Prostate gland (tissue), 2 donors: ENCODE data around the gene NXPE4. TPM values are rescaled to one million over a fixed set of nuclear protein-coding genes. Genes with fewer than 3 reads are reported as not detected.
"Not testable (repeated sequence)": the region's sequence is repeated elsewhere in the genome, so short reads cannot be mapped to it uniquely, and the experiment has no call there.

Source experiments
- DNase-seq: peaks from one replicate; pipeline ENCODE4 v3.0.0-alpha.2; 2019; ENCODE audit warnings: low spot score
- H3K27ac ChIP-seq, 2 donors: fragments of 200-600 bp; sonication (generic); 2 replicates each; pipeline ENCODE4 v1.5.1; 2017 to 2019
- H3K27me3 ChIP-seq: fragments of 200-600 bp; sonication (generic); replicated peaks from 2 replicates; pipeline ENCODE4 v1.5.1; 2019; ENCODE audit not compliant: insufficient read depth
- H3K36me3 ChIP-seq, 2 donors: fragments of 200-600 bp; sonication (generic); 1 replicate in 1 of 2; 2 replicates in 1 of 2; pipeline versions ENCODE4 v1.5.1 to v1.8.1; 2017 to 2019
- H3K4me1 ChIP-seq: fragments of 200-600 bp; sonication (generic); replicated peaks from 2 replicates; pipeline ENCODE4 v1.5.1; 2019
- H3K4me3 ChIP-seq, 2 donors: fragments of 200-600 bp; sonication (generic); 2 replicates each; pipeline ENCODE4 v1.5.1; 2017 to 2019
- H3K9me3 ChIP-seq: fragments of 200-600 bp; sonication (generic); 2 replicates; pipeline ENCODE4 v1.5.1; 2017
- POLR2A ChIP-seq: fragments of 450-650 bp; IDR thresholded peaks from one replicate; pipeline ENCODE4 v1.6.1; 2016; ENCODE audit warnings: antibody characterized with exemption, mild to moderate bottlenecking
- POLR2AphosphoS5 ChIP-seq: sonication (generic); formaldehyde crosslinking; IDR thresholded peaks from one replicate; pipeline ENCODE4 v1.6.1; 2017; ENCODE audit warnings: antibody characterized with exemption
- WGBS: methylation state at CpG from one replicate; pipeline ENCODE4 v1.1.5; 2018; 5-methylcytosine and 5-hydroxymethylcytosine counted together
- intact Hi-C: fragments of 100-400 bp; cut with DNase I; formaldehyde crosslinking; loops from one replicate; pipeline ENCODE4 v1.14.2; 2022
- total RNA-seq, 2 donors: library from RNA; depleted of rRNA; stranded (reverse); fragments of >200 nt; gene quantifications; one replicate each; pipeline ENCODE4 v1.1.0, GENCODE V29; 2016
- TF ChIP-seq, protein P1 (sequence below), 4 experiments: fragments of 200-600 bp in 2 of 4; fragments of 450-650 bp in 2 of 4; sonication (generic) in 2 of 4; IDR thresholded peaks; 1 replicate in 3 of 4; 2 replicates in 1 of 4; pipeline ENCODE4 v1.5.1; 2016 to 2019; ENCODE audit warnings: antibody characterized with exemption in 4 of 4, mild to moderate bottlenecking in 2 of 4, moderate library complexity in 2 of 4

Gene NXPE4
- total RNA-seq, result 10 to 100 TPM in 1 of 2 donors, under 1 TPM in 1; 0.18 to 12.3 TPM

DNA sequence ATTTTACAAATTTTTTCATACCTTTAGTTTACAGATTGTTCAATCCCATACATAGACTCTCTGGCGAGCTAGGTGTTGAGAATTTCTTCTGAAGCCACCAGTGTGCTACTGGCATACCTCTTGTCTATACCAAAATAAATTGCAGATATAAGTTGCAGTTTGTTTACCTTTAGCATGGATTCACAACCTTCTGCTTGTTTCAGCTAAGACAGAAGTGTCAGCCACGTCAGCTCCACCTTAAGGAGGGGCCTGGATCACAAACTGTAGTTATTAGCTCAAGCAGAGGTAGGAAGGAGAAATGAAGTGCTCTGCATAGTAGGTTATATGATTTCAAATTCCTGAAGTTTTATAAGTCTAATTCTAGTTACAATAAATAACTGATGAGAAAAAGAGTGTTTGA is at the start of gene NXPE4:
TSS of gene NXPE4 (minus strand) at position 216 of the 400 bp plus-strand sequence. CDS start 1,027 bp downstream, outside the sequence.
- 79% methylated on average over 2 of the region's 2 CpGs for WGBS
- Histone ChIP-seq H3K4me1 (no peaks in the 10 kb centered on the region), H3K9me3 (no peaks in the 10 kb centered on the region), H3K36me3 (no peaks in the 10 kb centered on the region), H3K27me3 (no peaks in the 10 kb centered on the region), H3K27ac (no peak within 1 kb of the TSS), H3K4me3 (no peak within 1 kb of the TSS)
- intact Hi-C loops, result no loop called here
- TF ChIP-seq POLR2A (no peak), POLR2AphosphoS5 (no peak)
- TF ChIP-seq, protein P1, sequence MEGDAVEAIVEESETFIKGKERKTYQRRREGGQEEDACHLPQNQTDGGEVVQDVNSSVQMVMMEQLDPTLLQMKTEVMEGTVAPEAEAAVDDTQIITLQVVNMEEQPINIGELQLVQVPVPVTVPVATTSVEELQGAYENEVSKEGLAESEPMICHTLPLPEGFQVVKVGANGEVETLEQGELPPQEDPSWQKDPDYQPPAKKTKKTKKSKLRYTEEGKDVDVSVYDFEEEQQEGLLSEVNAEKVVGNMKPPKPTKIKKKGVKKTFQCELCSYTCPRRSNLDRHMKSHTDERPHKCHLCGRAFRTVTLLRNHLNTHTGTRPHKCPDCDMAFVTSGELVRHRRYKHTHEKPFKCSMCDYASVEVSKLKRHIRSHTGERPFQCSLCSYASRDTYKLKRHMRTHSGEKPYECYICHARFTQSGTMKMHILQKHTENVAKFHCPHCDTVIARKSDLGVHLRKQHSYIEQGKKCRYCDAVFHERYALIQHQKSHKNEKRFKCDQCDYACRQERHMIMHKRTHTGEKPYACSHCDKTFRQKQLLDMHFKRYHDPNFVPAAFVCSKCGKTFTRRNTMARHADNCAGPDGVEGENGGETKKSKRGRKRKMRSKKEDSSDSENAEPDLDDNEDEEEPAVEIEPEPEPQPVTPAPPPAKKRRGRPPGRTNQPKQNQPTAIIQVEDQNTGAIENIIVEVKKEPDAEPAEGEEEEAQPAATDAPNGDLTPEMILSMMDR (IDR thresholded peaks at IDR 0.05), result no peak
- DNase-seq, result no peak

DNA sequence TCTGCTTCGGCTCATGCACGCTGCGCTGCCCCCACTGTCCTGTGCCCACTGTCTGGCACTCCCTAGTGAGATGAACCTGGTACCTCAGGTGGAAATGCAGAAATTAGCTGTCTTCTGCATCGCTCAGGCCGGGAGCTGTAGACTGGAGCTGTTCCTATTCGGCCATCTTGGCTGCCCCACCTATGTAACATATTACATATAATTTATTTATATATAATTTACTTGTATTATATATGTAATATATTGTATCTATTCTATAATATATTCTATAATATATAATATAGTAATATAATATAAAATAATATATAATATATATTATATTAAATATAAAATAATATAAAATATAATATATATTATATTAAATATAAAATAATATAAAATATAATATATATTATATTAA is 43.9 kb upstream of the NXPE4 start:
- H3K27ac ChIP-seq, H3K4me3 ChIP-seq, DNase-seq, H3K27me3 ChIP-seq, H3K4me1 ChIP-seq, H3K9me3 ChIP-seq, H3K36me3 ChIP-seq, intact Hi-C loops: not testable (repeated sequence)
- WGBS, result 98% methylated on average over 6 of the region's 6 CpGs

DNA sequence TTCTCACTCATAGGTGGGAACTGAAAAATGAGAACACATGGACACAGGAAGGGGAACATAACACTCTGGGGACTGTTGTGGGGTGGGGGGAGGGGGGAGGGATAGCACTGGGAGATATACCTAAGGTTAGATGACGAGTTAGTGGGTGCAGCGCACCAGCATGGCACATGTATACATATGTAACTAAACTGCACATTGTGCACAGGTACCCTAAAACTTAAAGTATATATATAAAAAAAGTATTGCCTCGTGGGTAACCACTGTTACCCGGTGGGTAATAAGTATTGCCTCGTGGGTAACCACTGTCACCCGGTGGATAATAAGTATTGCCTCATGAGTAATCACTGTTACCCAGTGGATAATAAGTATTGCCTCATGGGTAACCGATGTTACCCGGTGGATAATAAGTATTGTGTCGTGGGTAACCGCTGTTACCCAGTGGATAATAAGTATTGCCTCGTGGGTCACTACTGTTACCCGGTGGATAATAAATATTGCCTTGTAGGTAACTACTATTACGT is 35.9 kb upstream of the NXPE4 start:
- H3K27ac ChIP-seq, H3K27me3 ChIP-seq, H3K36me3 ChIP-seq, DNase-seq, H3K4me1 ChIP-seq, H3K9me3 ChIP-seq, H3K4me3 ChIP-seq, intact Hi-C loops: not testable (repeated sequence)
- WGBS, result 95% methylated on average over 13 of the region's 13 CpGs

DNA sequence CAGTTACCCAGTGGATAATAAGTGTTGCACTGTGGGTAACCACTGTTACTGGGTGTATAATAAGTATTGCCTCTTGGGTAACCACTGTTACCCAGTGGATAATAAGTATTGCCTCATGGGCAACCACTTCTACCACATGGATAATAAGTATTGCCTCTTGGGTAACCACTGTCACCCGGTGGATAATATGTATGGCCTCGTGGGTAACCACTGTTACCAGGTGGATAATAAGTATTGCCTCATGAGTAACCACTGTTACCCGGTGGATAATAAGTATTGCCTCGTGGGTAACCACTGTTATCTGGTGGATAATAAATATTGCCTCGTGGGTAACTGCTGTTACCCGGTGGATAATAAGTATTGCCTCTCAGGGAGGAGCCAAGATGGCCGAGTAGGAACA is 29.7 kb upstream of the NXPE4 start:
- no peaks in the 10 kb centered on the region for H3K9me3 ChIP-seq
- no peaks in the 10 kb centered on the region for H3K27me3 ChIP-seq
- no peaks in the 10 kb centered on the region for H3K36me3 ChIP-seq
- H3K27ac ChIP-seq, result no peak overlapping the region
- no peak overlapping the region for H3K4me3 ChIP-seq
- TF ChIP-seq POLR2AphosphoS5 (no peak), POLR2A (no peak)
- TF ChIP-seq, protein P1 (IDR thresholded peaks at IDR 0.05), result no peak
- WGBS, result 89% methylated on average over 7 of the region's 7 CpGs
- no peaks in the 10 kb centered on the region for H3K4me1 ChIP-seq
- no peak for DNase-seq
- intact Hi-C loops, result no loop called here

DNA sequence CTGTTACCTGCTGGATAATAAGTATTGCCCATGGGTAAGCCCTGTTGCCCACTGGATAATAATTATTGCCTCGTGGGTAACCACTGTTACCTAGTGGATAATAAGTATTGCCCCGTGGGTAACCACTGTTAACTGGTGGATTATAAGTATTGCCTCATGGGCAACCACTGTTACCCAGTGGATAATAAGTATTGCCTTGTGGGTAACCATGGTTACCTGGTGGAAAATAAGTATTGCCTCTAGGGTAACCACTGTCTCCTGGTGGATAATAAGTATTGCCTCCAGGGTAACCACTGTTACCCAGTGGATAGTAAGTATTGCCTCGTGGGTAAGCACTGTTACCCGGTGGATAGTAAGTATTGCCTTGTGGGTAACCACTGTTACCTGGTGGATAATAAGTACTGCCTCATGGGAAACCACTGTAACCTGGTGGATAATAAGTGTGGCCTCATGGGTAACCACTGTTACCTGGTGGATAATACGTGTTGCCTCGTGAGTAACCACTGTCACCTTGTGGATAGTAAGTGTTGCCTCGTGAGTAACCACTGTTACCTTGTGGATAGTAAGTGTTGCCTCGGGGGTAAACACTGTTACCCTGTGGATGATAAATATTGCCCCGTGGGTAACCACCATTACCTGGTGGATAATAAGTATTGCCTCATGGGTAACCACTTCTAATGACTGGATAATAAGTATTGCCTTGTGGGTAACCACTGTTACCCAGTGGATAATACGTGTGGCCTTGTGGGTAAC is 29.0 kb upstream of the NXPE4 start:
- H3K36me3 ChIP-seq, result no peaks in the 10 kb centered on the region
- intact Hi-C loops, result no loop called here

More for the DNA sequence above, 29.0 kb upstream of the NXPE4 start:
- 85% methylated on average over 10 of the region's 10 CpGs for WGBS
- DNase-seq, result no peak
- no peak overlapping the region for H3K27ac ChIP-seq
- no peaks in the 10 kb centered on the region for H3K27me3 ChIP-seq
- H3K9me3 ChIP-seq, result no peaks in the 10 kb centered on the region
- TF ChIP-seq POLR2A (no peak), POLR2AphosphoS5 (no peak)
- TF ChIP-seq, protein P1 (IDR thresholded peaks at IDR 0.05), result no peak
- H3K4me1 ChIP-seq, result no peaks in the 10 kb centered on the region
- H3K4me3 ChIP-seq, result no peak overlapping the region
